NK-92 treated with Interleukin-12 subunit alpha and Interleukin-12 subunit beta, amount 100 ng/mL, for 24 hours (cell line): ENCODE data around the gene DNAL1.

ENCODE experiments used
- DNase-seq: peaks from one replicate; lab custom pipeline; 2025; lab: John Stamatoyannopoulos, UW

Gene DNAL1

DNA sequence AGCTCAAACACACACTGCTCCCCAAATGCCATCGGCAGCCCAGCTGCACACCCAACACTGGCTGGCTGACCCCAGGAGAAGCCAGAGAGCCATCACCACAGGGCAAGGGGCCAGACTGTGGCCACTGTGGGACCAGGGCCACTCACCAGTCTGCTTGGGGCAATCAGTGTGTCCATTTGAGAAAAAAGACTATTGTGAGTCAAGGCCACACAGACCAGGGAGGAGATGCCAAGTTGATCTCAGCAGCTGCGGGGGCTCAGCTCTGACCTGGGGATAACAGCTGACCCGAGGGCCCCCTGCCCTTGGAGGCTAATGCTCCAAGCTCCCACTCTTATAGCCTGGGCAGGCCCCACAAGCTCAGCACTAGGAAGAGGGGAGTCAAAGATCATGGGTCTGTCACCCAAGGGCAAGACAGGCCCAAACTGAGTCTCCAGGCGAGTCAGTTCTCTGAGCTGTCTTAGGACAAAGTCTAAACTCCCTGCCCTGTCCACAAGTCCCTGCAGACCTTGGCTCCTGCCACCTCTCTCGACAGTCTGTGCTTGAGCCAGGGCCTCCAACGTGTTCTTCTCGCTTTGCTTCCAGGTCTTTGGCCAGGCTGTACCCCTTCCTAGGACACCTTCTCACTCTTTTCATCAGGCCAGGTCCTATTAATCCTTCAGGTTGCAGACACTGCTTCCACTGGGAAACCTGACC lies 99.5 kb downstream of the DNAL1 start:
- DNase-seq = no peak

DNA sequence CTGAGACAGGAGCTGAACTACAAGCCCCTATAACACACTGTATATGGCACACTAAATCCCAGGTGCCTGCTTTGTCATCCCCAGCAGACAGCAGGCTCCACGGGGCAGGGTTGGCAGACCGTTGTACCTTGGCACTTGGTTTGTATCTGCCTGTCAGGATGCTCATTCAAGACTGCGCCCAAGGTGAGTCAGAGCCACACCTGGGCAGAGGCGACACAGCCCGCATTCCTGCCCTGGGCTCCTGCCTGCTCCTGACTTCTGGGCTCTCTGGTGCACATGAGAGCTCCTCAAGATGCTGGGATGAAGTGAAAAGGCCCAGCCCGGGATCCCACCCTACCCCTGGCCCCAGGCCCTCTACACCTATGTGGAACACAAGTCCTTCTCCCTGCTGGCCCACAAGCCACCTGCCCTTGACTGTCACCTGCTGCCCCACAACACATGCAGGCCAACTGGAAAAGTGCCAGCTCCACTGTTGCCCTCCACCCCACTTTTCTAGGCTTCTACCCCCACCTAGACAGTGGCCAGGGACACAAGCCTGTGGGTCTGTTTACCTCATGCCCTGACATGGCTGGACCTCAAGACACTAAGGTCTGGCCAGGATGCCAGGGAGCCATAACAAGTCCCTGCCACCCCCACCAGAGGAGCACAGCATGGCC lies 100.2 kb downstream of the DNAL1 start:
- no peak for DNase-seq

- no peak for DNase-seq
These were observed 101.1 kb downstream of the DNAL1 start for GRCh38 chr14:73745571-73746519.

DNA sequence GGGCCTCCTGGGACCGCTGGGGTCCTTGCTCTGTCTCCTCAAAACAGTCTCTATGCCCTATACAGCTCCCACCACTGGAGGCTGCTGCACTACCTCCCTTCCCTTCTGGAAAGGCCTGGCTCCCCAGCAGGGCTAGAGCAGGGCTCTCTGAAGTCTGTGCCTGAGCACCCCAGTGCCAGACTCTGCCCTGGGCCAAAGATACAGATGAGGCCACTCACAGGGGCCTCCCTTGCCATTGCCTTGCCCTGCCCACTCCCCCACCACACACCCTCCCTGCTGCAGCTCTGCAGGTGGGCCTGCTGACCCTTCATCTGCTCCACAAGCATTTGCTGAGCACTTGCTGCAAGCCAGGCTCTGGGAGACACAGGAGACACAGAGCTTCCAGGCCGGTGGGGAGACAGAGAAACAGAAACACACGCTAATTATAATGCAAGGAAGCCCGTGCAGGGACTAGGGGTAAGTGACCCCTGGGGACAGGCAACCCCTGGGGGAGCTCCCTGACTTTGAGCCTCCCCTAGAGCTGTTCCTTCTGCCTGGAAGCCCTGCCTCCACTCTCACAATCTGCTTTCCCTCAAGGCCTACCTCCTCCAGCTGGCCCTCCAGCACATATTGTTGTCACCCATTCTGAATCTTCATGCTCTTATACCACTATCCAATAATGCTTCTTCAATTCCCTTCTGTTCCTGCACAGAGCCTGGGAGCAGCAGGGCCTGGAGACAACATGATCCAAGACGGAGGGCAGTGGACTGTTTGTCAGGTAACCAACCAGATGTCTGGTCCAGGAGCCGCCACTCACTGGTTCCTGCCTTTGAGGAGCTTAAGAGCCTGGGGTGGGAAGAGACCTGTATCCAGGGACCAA lies 102.0 kb downstream of the DNAL1 start:
- no peak for DNase-seq

- DNase-seq = no peak
These were observed 102.8 kb downstream of the DNAL1 start for GRCh38 chr14:73747379-73748211.

GRCh38 chr14:73748858-73749357 lies 104.1 kb downstream of the DNAL1 start:
- DNase-seq = no peak

DNA sequence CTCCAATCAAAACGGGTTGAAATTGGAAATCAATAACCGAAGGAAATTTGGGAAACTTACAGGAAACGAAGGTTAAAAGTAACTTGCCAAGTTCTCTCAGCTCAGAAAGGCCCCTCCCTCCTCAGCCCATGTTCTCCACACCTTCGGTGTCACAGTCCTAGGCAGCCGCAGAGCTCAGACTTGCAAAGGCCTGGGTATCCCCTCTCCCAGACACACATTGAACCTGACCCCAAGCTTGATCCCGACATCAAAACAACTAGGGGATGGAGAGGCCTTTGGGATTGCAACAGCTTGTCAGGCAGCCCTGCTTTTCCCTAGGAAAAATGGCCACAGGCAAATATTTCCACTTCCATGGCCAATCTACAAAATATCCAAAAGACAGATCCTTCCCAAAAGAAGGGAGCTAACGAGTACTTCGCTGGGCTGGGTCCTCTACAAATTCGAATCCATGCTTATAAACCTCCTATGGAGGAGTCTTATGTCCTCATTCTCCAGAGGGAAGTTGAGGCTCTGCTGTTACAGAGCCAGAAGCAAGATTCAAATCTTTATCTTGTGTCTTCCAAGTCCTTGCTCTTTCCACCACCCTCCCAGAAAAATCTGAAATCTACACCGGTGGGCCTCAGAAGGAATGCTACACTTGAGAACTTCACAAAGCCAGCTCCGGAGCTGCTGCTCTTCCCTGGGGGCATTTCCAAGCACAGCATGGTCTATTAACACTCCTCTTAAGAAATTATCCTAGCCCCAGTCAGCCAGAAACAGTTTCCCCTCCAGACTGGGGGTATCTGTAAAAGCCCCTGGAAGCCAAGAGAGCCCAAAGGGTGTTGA lies 105.1 kb downstream of the DNAL1 start:
- no peak for DNase-seq

- DNase-seq = no peak
These were observed 105.7 kb downstream of the DNAL1 start for GRCh38 chr14:73750531-73750901.

DNA sequence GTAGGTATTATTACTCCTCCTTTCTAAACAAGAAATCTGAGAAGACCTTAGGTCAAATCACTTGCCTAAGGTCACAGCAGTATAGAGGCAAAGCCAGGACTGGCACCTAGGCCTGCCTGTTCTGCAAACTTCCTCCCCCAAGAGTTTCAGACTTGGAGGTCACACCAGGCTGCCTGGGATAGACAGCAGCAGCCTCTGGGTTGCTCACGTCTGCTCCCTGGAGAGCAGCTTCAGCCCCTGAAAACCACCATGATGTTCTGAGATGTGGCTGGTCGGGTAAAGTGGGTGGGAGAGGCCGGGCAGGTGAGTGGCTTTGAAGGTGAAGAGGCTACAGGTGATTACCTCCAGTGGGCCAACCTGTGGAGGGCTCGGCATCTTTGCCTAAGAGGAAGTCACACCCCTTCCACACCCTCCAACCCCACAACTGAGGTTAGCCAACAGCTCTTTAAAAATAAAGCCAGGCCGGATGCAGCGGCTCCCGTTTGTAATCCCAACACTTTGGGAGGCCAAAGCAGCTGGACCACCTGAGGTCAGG lies 106.4 kb downstream of the DNAL1 start:
- DNase-seq = no peak

GRCh38 chr14:73752297-73752992 lies 107.7 kb downstream of the DNAL1 start:
- DNase-seq = no peak
